Left renal pelvis (tissue), 4 donors: ENCODE data around the gene DSTN. TPM values are rescaled to one million over a fixed set of nuclear protein-coding genes. Genes with fewer than 3 reads are reported as not detected.

Source experiments
- DNase-seq, 4 donors: peaks; one replicate each; pipeline ENCODE4 v3.0.0-alpha.2; 2013; ENCODE audit warnings: low read depth in 4 of 4, low spot score in 3 of 4
- polyA plus RNA-seq, 4 donors: library from polyadenylated mRNA; unstranded; fragments of 120-200 nt; gene quantifications; one replicate each; pipeline ENCODE4 v1.2.1, GENCODE V29; 2013; ENCODE audit not compliant: insufficient read length in 4 of 4

DSTN gene
- polyA plus RNA-seq, 4 donors = 313 to 472 (median 389) TPM

GRCh38 chr20:17621229-17621968 is 51.5 kb downstream of the DSTN start:
- no peak for DNase-seq

GRCh38 chr20:17622086-17622850 is 52.4 kb downstream of the DSTN start:
- DNase-seq = no peak

GRCh38 chr20:17622851-17623508 is 53.1 kb downstream of the DSTN start:
- DNase-seq = no peak

- DNase-seq = no peak
Measured at GRCh38 chr20:17624070-17624469, 54.2 kb downstream of the DSTN start.

- DNase-seq = no peak
Measured at GRCh38 chr20:17624551-17625245, 54.8 kb downstream of the DSTN start.

GRCh38 chr20:17625246-17626051 is 55.6 kb downstream of the DSTN start:
- DNase-seq = no peak

- no peak for DNase-seq
Measured at GRCh38 chr20:17626217-17627007, 56.5 kb downstream of the DSTN start.

- no peak for DNase-seq
Measured at GRCh38 chr20:17627101-17627955, 57.5 kb downstream of the DSTN start.

GRCh38 chr20:17628101-17628841 is 58.4 kb downstream of the DSTN start:
- DNase-seq = no peak

- DNase-seq = no peak
Measured at GRCh38 chr20:17629025-17629424, 59.1 kb downstream of the DSTN start.

GRCh38 chr20:17629678-17630089 is 59.8 kb downstream of the DSTN start:
- DNase-seq = no peak

GRCh38 chr20:17630151-17630805 is 60.4 kb downstream of the DSTN start:
- DNase-seq = no peak

- no peak for DNase-seq
Measured at GRCh38 chr20:17630806-17631195, 60.9 kb downstream of the DSTN start.

- DNase-seq = no peak
Measured at GRCh38 chr20:17631576-17632319, 61.9 kb downstream of the DSTN start.

GRCh38 chr20:17633221-17633849 is 63.5 kb downstream of the DSTN start:
- DNase-seq = no peak
